B cell (primary cell): ENCODE measurements around the gene ANKDD1B.

Source experiments
- CTCF ChIP-seq: fragments of 200-600 bp; IDR thresholded peaks from one replicate; pipeline ENCODE4 v1.8.0; 2022; ENCODE audit warnings: antibody characterized with exemption, mild to moderate bottlenecking
- EZH2 ChIP-seq: IDR thresholded peaks from 2 replicates; pipeline ENCODE4 v1.6.1; 2012; ENCODE audit warnings: borderline replicate concordance, low read depth, mild to moderate bottlenecking, moderate library complexity, low read length; ENCODE audit not compliant: insufficient read depth, poor library complexity, severe bottlenecking

GRCh38 chr5:75603371-75603770 is 7.9 kb upstream of the ANKDD1B start:
- no peak for TF ChIP-seq EZH2
- no peak for TF ChIP-seq CTCF
